Stimulated activated CD4-positive, alpha-beta T cell treated with anti-CD3 and anti-CD28 coated beads, Interleukin-12 subunit alpha, Interleukin-12 subunit beta, amount 100 ng/mL, for 4 hours (primary cell): ENCODE data around the gene RIPK3.
"Not testable (repeated sequence)": the region's sequence is repeated elsewhere in the genome, so short reads cannot be mapped to it uniquely, and the experiment has no call there.

Experiments used
- DNase-seq: peaks from one replicate; pipeline ENCODE4 v3.0.0-alpha.2; 2020

Gene RIPK3

DNA sequence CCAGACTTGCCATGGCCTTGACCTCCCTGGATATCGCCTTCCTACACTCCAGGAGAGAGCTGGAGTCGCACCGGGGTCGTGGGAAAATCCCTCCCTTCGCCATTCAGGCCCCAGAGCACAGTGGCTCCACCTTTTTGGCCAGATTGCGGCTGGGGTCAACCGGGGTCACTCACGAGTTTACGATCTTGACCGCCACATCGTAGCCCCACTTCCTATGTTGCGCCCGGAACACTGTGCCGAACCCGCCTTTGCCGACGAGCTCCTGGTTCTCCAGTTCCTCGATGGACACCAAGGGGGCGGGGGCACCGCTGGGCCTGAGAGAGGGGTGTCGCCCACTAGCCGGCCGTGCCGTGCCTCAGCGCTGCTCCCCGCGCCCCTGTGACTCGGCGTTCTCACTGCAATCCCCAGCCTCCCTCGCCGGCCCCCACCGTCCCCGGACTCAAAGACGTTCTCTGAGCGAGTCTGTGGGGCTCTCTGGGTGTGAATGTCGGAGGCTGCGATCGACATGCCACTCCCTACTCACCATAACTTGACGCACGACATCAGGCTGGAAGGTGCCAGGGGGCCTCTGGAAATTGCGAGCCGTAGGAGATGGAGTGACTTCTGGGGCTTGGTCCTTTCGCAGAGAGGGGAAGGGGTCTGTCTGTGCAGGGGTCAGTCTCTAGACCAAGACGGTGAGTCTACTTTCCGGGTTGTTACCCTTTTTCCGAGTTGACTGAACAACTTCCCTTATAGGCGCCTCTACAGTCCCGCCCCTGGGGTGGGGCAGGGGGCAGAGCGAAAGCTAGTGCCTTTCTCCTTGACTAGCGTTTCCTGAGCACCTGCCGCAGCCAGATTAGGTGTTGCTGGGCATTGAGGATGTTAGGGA lies at the start of gene RIPK3:
Gene RIPK3, minus strand, starts transcription at position 708 of the 868 bp plus-strand sequence. Its CDS starts 165 bp downstream, at position 543.
- DNase-seq: peak; percentile 66

DNA sequence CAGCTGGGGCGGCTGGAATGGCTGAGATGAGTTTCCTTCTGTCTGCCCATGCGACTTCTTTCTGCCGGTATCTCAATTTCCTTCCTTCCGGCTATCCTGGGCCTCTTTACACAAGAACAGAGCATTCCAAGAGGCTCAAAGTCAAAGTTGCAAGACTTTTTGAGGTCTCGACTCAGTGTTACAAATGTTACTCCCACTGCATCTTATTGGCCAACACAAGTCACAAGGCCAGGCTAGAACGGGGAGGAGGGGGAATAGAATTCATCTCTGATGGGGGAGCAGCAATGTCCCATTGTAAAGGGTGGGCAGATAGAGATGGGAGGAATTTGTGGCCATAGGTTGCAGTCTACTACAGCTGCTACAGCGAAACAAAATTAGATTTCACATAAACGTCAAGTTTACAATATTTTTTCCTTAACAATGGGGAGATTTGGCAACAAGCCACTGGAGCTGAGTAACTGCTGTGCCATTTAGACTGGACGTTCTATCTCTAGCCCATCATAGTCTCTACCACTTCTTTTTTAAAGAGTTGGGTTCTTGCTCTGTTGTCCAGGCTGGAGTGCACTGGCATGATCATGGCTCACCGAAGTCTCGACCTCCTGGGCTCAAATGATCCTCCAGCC lies 49.5 kb upstream of the RIPK3 start:
- no peak for DNase-seq

DNA sequence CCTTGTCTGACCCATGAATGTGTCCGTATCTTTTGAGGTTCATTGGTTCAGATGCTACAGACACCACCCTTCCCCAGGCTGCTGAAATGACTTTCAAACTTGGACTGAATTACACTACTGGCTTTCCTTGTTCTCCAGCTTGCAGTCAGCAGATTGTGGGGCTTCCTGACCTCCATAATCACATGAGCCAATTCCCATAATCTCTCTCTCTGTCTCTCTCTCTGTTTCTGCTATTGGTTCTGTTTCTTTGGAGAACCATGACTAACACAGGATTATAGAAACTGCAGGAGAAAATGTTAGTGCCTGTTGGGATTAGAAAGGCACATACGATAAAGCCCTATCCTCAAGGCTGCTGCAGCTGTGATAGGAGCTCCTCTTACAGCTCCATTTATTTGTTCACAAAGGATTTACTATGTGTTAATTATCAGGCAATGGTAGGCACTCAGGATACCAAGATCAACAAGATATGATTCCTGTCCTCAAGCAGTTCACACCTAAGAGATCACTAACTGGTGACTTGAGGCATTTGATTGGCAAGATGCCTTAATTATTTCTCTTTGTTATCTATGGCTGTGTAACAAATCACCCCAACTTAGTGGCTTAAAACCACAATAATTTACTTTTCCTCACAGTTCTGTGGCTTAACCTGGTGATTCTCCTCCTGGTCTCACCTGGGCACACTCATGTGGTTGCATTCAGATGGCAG lies 48.8 kb upstream of the RIPK3 start:
- no peak for DNase-seq

DNA sequence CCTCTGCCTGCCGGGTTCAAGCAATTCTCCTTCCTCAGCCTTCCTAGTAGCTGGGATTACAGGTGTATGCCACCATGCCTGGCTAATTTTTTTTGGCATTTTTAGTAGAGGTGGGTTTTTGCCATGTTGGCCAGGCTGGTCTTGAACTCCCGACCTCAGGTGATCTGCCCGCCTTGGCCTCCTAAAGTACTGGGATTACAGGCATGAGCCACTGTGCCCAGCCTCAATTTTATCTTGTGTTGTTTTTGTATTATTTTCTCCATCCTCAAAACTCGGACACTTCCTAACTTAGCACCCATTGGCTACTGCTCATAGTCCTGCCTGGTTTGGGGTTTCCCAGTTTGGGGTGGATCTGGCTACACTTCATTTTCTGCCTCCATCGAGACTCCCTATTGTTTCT lies 47.8 kb upstream of the RIPK3 start:
- DNase-seq: not testable (repeated sequence)

DNA sequence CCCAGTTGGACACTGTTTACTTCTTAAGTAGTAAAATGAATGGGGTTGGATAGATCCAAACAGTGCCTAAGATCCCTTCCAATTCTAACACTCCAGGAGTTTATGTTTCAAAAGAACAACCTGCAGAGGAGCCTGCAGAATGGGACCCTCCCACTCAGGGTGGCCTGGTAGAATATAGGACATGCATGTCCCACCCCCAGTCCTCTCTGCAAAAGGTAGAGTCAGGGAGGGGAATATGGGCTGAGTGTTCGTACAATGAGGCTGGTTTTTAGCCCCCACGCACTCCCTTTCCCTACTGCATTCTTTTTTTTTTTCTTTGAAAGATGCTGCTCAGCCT lies 47.2 kb upstream of the RIPK3 start:
- no peak for DNase-seq

DNA sequence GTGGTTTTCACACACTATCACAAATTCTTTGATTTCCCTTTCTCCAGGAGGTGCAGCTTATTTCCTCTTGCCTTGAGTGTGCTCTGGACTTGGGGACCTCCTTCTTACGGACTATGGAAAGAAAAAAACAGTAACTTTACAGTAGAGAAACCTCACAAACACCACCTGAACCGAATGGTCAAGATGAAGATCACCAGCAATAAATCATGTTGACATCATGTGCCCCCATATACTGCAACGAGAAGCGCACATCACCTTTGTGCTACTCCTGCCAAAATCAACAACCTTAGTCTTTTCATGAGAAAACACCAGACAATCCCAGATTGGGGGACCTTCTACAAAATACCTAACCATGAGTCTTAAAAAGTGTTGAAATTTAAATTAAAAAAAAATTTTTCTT lies 45.7 kb upstream of the RIPK3 start:
- no peak for DNase-seq

DNA sequence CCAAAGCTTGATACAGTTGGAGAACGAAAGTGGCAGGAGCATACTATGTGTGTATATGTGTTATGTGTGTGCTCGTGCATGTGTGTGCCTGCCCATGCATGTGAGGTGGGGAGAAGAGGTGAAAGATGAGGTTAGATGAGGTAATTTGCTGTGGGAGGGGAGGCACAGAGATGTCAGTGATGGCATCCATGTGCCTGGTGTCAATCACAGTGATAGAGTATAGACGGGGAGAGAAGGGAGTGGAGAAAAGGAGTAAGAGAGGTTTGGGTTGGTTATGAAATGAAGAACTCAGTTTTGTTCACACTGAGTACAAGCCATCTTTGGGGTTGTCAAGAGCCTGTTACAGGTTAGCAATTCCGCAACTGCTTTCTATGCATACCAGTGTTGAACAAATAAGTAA lies 44.4 kb upstream of the RIPK3 start:
- no peak for DNase-seq

DNA sequence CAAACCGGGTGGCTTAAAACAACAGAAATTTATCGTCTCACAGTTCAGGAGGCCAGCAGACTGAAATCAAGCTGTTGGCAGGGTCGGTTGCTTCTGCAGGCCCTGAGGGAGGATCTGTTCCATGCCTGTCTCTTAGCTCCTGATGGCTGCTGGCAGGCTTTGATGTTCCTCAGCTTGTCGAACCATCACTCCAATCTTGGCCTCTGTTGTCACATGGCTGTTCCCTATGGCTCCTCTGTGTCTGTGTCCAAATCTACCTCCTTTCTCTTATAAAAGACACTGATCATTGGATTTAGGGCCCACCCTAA lies 42.2 kb upstream of the RIPK3 start:
- DNase-seq: no peak

DNA sequence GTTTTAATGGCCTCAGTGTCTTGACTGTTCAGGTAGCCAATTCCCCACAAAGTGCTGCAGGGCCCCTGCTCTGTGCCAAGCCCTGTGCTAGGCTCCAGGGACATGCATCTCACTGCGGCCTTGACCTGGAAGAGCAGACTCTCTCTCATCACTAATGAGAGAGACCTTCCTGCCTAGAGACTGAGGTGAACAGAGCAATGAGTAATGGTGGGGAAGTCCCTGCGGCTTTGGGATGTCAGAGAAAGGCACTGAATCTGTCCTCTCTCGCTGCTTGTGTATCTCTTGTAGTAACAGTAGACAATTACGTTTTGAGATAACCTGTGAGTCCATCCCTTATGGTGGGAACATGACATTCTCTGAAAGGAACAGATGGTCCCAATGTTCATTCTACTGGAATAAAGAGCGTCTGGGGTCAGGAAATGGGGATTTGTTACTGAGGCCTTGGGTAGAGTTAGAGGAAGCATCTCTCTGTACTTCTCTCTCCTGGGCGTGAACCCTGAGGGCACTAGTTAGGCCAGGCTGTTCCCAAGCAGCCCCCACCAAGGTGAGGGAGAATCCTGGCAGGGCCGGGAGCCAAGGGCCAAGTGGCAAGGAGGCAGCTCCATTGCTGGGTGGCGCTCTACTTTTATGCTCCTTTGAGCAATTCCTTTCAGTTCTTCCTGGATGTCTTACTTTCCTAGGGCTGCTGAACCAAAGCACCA lies 41.7 kb upstream of the RIPK3 start:
- no peak for DNase-seq

DNA sequence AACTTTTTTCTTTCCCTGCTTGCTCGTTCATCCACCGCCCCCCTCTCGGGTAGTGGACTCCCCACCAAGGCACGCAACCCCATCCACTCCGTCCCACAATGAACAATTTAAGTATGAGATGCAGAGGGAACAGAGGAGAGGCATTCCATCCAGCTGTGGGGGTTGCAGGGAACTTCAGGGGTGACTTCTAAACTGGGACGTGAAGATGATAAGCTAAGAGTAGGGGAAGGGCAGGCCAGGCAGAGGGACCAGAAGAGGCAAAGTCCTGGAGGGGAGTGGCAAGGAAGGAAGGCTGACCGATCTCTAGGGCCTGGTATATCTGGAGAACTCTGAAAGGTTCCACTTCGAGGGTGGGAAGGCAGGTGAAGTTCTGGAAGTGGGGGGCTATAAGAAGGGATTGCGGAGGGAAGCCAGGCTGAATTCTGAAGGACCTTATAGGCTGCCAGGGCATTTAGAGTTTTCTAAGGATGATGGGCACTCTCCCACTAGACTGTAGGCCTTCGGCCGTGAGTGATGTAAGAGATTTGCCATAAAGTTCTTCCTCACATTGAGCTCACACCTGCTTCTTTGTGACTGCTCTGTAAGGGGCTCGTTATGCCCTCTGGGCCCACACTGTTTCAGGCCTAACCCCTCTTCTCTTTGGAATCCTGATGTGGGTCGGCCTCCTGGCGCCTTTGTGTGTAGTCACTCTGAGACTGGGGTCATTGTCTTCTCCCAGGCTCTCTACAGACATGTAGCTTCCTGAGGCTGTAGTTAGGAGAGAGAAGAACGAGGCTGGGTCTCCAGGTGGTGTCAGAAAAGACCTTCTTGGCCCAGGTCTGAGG lies 40.3 kb upstream of the RIPK3 start:
- DNase-seq: no peak

DNA sequence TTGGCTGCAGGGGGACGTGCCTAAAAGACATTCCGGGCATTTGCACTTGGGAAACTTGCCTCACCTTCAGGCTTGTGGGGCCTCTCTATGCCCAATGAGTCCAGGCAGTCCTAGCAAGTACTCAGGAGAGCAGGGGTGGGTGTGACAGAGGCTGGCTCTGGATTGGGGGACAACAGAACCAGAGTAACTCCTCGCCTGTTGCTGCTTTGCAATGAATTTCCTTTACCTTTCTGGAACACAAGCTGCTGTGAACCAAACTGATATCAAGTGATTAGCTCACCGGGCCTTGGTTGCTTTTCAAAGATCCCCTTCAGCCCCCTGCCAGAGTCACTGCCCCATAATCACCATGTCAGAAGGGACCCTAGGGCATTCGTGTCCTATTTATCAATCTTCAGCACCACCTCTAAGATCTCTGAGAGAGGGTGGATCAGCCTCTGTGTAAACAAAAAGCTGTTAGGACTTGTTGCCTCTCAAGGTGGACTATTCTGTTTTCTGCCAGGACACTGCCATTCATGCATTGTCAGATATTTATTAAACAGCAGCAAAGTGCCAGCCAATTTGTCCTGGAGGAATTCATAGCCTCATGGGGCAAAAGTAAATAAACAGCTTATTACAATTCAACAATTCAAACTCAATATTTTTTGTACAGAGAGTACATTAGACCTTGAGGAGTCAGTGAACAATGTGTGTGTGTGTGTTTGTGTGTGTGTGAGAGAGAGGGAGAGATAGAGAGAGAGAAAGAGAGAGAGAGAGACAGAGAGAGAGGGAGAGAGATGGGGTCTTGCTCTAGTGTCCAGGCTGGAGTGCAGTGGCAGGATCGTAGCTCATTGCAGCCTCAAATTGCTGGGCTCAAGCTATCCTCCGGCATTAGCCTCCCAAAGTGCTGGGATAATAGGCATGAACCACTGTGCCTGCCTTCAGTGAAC lies 39.5 kb upstream of the RIPK3 start:
- no peak for DNase-seq

DNA sequence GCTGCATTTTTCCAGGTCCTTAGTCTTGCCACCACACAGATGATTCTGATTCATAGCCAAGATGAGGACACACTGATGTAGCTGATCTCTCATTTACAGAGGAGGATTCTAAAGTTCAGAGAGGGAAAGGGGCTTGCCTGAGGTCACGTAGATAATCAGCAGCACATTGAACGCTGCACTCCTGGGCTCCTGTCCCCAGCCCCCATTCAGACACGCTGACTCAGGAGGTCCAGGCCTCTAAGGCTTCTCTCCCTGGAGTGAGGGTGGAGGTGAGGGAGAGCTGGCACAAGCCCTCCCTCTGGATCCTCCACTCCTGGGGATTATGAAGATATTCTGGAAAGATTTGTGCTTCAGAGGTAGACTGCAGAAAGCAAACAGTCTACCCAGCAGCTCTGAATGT lies 38.5 kb upstream of the RIPK3 start:
- DNase-seq: no peak

DNA sequence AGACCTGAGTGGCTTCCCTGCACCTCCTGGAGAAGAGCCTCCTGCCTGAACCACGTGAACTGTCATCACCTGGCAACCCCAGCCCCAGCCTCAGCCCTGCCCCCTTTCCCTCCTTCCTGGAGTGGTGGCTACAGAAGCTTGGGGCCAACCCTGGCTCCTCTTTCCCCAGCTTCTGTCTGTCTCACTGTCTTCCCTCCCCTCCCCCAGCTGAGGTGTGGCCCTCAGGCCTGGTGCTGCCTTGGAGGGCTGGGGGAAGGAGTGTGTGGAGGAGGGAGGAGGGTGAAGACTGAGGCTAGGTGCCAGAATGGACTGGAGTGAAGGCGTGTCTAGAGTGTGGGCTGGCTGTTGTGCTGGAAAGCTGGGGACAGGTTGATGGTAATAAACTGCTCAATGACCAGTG lies 37.9 kb upstream of the RIPK3 start:
- no peak for DNase-seq

DNA sequence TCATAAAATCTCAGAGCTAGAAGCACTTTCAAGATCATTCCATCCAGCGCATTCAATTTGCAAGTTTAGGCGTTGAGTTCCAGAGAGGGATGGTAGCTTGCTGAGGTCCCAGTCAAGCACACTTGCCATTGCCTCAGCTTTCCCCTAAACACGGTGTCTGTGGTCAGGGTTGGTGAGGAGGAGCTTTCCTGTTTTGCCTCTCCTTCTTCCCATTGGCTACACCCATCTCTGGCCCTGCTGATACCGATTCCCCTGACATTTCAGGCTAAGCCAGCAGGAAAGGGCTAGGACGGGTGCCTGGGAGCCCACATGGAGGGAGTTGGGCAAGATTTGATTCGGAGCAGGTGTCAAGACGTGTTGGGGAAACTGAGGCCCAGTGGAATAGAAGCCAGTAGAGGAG lies 37.3 kb upstream of the RIPK3 start:
- no peak for DNase-seq

DNA sequence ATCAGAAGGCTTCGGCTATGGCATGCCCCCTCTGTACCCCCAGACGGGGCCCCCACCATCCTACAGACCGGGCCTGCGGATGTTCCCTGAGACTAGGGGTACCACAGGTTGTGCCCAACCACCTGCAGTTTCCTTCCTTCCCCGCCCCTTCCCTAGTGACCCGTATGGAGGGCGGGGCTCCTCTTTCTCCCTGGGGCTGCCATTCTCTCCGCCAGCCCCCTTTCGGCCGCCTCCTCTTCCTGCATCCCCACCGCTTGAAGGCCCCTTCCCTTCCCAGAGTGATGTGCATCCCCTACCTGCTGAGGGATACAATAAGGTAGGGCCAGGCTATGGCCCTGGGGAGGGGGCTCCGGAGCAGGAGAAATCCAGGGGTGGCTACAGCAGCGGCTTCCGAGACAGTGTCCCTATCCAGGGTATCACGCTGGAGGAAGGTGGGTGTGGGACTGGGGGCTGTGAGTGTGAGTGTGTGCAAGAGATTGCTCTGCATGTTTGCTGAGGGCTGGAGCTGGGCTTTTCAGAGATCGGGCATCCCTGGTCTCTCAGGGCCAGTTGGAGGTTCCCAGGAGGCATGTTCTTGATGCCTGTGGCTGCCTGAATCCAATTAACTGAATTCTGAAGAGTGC lies 36.8 kb upstream of the RIPK3 start:
- no peak for DNase-seq

DNA sequence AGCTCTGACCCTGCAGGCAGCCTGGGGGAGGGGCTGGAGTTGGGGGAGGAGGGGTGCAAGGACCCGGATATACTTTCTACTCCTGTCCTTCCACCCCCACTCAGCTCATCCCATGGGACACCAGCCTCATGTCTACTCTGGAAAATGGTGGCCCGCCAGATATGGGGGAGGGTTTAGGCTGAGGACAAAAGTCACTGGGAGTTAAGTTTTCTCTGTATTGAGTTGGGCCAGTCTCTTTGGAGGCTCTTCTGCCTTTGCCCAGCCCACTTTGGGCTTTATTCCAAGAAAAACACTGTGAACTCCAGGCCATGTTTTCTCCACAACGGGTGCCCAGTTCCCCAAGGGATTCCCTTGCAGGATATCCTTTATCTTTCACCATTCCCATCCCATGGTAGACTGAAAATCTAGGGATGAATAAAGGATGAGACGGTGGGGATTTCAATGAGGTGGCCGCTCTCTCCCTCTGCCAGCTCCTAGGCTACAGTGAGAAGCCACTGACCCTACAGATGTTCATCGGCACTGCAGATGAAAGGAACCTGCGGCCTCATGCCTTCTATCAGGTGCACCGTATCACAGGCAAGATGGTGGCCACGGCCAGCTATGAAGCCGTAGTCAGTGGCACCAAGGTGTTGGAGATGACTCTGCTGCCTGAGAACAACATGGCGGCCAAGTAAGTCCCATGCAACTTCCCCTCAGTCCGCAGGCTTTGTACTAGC lies 33.1 kb upstream of the RIPK3 start:
- DNase-seq: no peak

DNA sequence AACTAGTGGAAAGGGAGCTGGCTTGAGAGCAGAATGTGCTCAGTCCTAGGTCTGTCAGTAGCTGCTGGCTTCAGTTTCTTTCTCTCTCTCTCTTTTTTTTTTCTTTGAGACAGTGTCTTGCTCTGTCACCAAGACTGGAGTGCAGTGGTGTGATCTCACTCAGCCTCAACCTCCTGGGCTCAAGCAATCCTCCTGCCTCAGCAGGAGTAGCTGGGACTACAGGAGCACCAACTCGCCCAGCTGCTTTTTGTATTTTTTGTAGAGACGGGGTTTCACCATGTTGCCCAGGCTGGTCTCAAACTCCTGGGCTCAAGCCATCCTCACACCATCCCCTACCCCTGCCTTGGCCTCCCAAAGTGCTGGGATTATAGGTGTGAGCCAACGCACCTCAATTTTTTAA lies 31.8 kb upstream of the RIPK3 start:
- not testable (repeated sequence) for DNase-seq

DNA sequence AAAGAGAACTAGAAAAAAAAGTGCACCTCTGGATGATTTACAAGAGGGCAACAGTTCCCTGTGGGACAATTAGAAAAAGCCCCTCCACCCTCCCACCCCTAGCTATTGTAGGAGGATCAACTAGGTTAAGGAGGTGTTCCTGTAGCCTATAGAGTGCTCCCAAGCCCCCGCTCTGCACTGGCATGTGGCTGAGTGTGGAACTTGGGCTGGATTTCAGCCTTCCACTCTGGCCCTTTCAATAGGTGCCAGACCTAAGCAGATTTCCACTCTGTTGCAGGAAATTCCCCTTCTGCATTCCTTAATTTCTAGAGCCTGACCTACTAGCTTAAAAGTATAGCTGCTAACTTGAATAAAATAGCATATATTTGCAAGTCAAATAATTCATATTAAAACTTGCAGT lies 31.0 kb upstream of the RIPK3 start:
- DNase-seq: no peak

DNA sequence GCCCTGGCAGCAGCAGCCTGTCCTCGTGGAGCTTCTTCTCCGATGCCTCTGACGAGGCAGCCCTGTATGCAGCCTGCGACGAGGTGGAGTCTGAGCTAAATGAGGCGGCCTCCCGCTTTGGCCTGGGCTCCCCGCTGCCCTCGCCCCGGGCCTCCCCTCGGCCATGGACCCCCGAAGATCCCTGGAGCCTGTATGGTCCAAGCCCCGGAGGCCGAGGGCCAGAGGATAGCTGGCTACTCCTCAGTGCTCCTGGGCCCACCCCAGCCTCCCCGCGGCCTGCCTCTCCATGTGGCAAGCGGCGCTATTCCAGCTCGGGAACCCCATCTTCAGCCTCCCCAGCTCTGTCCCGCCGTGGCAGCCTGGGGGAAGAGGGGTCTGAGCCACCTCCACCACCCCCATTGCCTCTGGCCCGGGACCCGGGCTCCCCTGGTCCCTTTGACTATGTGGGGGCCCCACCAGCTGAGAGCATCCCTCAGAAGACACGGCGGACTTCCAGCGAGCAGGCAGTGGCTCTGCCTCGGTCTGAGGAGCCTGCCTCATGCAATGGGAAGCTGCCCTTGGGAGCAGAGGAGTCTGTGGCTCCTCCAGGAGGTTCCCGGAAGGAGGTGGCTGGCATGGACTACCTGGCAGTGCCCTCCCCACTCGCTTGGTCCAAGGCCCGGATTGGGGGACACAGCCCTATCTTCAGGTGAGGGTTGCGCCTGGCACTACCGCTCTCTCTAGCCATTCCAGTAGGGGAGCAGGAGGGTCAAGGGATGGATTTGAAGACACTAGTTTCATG lies 30.3 kb upstream of the RIPK3 start:
- no peak for DNase-seq

DNA sequence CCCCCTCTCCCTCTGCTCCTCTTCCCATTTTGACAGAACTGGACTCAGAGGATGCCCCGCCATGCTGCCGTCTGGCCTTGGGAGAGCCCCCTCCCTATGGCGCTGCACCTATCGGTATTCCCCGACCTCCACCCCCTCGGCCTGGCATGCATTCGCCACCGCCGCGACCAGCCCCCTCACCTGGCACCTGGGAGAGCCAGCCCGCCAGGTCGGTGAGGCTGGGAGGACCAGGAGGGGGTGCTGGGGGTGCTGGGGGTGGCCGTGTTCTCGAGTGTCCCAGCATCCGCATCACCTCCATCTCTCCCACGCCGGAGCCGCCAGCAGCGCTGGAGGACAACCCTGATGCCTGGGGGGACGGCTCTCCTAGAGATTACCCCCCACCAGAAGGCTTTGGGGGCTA lies 29.7 kb upstream of the RIPK3 start:
- DNase-seq: no peak
